GM19397 (cell line): ENCODE data around the gene INVS.

Experiments
- ATAC-seq: cut with Tn5 transposase; IDR thresholded peaks from one replicate; pipeline ENCODE4 v1.9.1; 2021; ENCODE audit warnings: mild to moderate bottlenecking, moderate library complexity; ENCODE audit not compliant: unreplicated experiment

INVS gene

DNA sequence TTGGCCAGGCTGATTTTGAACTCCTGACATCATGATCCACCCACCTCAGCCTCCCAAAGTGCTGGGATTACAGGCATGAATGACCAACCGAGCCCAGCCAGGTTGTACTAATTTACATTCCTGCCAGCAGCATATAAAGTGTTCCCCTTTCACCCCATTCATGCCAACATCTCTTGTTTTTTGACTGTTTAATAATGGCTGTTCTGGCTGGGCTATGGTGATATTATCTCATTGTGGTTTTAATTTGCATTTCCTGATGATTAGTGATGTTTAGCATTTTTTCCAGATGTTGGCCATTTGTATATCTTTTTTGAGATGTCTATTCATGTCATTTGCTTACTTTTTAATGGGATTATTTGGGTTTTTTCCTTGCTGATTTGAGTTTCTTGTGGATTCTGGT, 87.3 kb downstream of the INVS start:
- ATAC-seq = no peak

DNA sequence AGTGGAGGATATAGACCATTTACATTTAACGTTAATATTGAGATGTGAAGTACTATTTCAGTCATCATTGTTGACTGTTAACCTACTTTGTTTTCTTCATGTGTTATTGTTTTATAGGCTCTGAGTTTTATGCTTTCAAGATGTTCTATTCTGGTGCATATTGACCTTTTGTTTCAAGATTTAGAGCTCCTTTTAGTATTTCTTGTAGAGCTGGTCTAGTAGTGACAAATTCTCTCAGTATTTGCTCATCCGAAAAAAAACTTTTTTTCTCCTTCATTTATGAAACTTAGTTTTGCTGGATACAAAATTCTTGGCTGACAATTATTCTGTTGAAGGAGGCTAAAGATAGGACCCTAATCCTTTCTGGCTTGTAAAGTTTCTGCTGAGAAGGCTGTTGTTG, 91.3 kb downstream of the INVS start:
- ATAC-seq = no peak

DNA sequence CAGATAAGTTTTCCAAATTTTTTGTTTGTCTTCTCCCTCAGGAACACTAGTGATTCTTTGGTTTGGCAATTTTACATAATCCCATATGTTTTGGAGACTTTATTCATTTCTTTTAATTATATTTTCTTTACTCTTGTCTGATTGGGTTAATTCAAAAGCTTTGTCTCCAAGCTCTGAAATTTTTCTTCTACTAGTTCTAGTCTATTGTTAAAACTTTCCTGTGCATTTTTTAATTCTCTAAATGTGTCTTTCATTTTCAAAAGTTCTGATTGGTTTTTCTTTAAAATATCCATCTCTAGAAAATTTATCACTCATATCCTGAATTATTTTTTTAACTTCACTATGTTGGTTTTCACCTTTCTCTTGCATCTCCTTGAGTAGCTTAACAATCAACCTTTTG, 92.2 kb downstream of the INVS start:
- ATAC-seq = no peak

DNA sequence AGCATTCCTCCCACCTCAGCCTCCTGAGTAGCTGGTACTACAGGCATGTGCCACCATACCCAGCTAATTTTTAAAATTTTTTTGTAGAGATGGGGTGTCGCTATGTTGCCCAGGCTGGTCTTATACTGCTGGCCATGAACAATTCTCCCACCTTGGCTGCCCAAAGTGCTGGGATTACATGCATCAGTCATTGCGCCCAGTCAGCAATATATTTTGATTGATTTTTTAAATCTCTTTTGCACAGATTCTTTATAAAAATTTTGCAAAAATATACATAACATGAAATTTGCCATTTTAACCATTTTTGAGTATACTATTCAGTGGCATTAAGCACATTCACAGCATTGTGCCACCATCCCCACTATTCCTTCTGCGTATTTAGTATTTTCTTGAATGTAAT, 94.0 kb downstream of the INVS start:
- ATAC-seq = no peak

DNA sequence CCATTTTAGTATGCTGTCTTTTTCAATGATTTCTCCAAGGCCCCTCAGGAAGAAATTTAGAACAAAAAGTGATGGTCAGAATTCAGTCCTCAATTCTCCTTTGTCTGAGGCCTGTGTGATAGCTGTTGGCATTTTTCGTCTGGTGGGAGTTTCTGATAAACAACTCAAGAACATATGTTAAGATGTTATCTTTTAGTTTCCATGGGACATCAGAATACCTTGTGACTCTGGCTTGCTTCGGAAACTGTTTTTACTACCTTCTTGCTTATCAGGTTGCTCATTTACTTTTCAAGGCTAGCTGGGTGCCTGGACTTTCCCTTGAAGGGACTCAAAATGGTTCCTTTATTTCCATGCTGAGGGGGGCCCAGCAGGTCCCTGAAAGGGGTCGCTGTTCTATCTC, 97.2 kb downstream of the INVS start:
- no peak for ATAC-seq

DNA sequence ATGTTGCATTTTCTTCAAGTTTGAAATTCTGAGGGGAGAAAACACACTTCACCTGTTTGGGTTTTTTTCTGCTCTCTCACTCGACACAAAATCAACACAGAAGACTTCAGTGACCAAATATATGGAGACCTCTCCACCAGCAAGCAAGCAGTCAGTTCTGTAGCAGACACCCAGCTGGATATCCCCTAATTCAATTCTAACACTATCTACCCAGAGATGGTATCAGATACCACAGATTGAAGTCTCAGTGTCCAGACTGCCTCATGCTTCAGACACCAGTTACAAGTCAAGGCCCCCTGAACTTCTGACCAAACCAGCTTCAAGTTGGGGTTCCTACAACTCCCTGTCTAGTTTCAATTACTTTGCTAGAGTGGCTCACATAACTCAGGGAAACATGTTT, 97.8 kb downstream of the INVS start:
- no peak for ATAC-seq

DNA sequence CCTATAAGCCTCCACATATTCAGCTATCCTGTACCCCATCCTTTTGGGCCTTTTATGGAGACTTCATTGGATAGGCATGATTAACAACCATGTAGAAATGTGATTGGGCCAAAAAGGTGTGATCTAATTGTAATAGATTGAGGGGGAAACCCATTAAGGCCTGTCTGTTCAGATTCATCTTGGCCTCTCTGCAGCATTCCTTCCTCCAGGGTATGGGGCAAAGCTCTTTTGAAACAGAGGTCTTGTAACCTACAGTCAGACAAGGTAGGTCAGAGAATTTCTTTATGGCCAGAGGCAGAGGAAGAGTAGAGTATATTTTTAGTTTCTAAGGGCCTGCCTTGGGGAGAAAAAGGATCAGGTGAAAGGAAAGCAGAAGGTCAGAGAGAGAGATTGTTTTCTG, 98.5 kb downstream of the INVS start:
- ATAC-seq = no peak

DNA sequence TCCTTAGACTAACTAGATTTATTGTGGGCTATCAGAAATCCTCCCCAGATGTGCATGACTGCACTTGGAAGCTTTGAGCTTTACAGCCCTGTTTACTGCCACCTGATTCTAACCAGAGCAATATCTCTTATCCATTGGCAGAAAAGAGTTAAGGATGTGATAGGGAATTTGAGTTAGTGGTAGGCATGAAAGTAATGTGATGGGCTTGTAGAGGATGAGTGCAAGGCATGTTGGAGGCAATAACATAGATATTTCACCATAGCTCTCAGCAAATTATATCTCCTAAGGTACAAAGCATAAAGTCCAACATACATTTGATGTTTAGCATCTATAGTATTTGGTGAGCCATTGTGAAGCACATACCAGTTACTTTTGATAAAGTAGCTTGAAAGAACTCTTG, 103.8 kb downstream of the INVS start:
- ATAC-seq = no peak

DNA sequence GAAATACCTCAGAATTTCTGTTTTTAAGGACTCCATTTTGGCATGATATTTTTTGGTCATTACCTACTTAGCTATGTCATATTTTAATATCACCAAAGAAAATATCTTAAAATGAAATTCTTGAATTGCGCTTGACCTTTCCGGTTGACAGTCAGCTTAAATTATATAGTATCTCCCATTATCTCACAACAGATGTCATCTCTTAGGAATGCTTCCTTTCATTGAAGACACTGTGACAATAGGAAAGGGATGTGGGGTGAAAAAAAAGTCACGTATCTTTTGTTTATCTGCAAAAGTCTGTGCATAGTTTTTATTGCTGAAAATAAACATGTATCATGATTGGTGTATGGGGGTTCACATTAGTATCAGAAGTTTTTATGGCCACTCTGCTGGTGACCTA, 105.8 kb downstream of the INVS start:
- no peak for ATAC-seq

DNA sequence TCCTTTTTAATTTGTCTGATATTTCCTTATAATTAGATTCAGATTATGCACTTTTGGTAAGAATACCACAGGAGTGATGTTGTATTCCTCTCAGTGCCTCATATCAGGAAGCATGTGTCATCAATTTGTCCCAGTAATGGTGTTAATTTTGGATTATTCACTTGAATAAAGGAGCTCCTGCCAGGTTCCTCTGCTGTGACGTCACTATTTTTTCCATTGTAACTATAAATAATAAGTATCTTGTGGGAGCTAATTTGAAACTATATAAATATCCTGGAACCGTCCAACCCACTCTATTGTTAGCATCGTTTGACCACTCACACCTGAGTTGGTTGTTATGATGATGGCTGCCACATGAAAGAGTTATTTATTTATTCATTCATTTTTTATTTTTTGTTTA, 107.9 kb downstream of the INVS start:
- ATAC-seq = no peak

DNA sequence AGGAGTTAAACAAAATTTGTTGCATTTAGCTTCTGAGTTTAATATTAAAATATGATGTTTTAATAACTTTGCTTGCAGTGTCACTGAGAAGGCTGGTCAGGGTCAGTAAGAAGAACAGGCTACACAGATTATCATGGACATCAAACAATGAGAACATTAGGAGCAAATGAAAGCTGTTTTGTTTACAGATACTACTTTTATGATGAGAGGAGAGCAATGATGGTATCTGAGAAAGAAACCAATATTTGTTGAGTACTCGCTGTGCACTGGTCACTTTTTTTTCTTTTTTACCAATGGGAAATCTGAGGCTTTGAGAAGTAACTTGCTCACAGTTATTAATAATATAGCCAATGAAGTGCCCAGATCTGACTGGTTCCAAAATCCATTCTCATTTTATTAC, 109.6 kb downstream of the INVS start:
- ATAC-seq = no peak

DNA sequence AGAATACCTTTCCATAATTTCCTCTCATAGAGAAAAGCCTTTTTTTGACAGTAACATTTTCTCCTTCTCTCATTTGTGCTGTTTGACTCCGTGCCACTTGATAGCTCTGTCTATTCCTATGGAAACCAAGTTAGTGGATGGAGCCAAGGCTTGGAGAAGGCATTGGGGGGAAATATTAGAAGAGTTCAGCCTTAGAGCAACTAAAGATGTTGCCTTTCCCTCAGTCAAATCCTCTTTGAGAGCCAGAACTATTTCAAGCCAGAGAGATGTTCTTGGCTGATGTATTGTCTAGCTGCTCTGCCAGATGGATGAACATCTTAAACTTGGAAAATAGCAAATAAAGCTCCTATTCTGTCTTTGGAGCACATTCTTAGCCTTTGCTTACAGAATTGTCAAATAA, 112.4 kb downstream of the INVS start:
- no peak for ATAC-seq

DNA sequence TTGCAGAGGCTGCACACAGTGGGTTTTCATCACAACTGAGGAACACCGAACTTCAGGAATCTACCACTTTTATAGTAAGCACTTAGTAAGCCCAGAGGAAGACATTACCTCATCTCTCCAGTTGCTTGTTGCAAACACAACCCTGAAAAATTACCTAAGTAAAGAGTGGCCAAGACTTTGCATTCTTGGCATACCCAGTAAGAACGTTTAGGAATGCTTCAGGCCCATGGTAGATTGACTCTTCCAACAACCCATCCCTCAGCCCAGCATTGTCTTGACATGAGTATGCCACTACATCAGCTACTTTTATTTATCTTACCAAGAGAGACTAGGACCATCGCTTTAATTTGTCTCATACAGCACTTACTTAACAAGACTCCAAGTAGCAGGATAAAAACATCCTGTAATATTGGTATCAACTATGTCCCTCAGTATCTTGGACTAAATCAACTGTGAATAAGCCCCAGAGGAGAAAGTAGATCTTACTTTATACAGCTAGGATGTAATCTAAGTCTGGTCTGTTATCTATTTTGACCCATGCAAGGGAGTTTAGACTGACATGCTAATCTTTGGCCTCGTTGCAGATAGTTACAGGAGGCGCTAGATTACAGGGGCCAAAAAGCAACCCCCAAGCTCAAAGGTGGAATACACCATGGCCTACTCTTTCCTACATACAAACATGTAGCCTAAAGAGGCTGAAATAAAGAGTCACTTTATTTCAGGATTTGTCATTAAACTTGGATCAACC, 114.9 kb downstream of the INVS start:
- ATAC-seq = no peak

DNA sequence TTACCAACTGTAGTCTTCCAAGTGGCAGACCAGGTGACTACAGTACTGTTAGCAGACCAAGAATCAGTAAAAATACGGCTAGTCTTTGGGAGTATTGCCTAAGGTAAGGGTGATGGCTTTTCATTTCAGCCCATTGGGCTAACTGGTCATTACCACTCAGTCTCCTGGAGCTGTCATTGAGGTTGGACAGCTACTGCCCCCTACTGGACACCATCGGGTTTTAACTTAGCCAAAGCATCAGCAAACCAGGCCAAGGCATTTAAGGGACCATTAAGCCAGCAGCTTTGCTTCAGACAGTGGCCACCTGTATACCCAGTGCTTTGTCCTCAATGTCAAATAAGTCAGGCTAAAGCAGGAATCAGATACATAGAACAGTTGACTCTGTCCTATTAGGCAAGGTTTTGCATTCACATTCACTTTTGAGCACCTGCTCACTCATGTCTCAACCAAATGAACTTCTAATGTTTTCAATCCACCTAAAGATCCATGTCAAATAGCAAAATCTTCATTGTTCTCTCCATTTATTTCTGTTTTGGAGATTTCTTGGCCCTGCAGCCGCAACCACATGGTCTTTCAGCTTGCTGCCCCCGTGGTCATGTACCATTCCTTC, 117.2 kb downstream of the INVS start:
- ATAC-seq = peak; percentile 66

DNA sequence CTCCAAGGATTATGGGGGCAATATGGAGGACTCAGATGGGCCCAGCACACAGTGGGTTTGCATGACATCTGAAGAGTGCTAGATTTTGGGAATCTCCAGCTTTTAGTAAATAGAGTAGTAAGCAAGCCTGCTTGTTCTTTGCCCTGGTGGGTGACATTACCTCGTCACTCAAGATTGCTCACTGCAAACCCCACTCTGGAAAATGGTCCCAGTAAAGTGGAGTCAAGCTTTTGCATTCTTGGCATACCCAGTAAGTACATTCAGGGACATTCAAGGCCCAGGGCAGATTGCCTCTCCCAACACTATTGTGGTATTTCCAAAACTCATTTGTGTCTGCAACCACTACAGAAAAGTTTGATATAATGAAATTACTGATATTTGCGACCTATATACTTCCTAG, 118.5 kb downstream of the INVS start:
- ATAC-seq = no peak

DNA sequence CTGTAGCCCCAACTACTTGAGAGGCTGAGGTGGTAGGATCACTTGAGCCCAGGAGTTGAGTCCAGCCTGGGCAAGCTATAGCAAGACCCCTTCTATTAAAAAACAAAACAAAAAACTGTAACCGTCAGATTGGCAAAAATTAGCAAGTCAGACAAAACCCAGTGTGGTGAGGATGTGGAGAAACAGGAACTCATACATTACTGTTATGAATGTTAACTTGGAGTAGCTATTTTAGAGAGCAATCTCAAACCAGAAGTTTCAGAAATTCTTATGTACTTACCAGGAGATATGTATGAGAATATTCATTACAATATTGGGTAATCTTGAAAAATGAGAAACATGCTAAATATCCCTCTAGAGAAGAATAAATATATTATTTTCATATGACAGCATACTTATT, 120.3 kb downstream of the INVS start:
- no peak for ATAC-seq

DNA sequence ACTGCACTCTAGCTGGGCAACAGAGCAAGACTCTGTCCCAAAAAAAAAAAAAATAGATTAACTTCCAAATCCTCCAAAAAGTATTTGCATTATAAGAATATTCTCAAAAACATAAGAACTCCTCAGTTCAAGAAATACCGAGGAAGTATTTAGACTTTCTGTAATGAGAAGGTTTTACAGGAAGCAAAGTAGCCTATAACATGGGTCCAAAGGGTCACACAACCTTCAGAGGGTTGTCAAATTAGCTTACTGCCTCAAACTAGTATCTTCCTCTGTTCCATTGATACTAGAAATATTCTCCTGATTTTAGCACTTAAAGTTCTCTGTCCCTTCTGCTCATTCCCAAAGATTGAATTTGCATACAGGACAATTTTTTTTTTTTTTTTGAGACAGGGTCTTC, 121.9 kb downstream of the INVS start:
- no peak for ATAC-seq

DNA sequence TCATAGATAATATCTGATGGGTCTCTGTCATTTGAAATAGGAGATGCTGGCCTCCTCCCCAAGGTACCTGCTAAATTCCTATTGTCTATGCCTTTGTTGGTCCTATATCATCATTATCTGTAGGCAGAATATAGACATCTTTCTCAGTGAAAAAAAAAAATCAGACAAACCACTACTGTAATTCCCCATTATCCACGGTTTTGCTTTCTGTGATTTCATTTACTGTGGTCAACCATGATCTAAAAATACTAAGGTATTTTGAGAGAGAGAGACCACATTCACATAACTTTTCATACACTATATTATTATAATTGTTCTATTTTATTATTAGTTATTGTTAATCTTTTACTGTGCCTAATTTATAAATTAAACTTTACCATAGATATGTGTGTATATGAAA, 122.5 kb downstream of the INVS start:
- ATAC-seq = no peak

DNA sequence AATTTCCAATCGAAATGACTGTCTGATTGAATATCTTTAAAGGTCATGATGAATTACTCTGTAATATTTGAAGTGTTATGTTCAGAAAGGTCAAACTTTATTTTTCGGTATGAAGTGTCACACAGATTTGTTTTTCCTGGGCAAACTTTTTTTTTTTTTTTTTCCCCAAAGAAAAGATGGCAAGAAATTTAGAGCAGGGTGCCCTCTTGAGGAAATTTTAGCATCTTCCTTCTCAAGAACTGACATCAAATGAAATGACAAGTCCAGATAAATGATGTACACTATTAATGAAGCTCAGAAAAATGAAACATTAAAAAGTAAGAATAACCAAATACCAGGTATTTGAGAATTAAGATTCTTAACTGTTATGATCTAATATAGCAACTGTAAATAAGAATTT, 123.6 kb downstream of the INVS start:
- ATAC-seq = no peak

DNA sequence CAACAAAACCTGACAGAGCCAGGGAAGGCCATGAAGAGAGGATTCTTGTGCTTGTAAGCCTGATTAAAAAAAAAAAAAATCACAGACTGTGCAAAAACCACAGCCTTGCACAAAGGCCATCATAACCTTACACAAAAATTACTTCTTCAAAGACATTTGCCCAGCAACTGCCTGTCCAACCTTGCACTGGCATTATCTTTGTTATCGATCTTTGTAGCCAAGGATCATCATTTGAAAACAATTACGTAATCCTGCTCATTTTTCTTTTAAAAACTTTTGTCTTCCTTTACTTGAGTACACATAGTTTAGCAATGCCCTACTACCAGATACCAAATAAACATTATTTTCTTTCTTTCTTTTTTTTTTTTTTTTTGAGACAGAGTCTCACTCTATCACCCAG, 128.6 kb downstream of the INVS start:
- ATAC-seq = no peak

DNA sequence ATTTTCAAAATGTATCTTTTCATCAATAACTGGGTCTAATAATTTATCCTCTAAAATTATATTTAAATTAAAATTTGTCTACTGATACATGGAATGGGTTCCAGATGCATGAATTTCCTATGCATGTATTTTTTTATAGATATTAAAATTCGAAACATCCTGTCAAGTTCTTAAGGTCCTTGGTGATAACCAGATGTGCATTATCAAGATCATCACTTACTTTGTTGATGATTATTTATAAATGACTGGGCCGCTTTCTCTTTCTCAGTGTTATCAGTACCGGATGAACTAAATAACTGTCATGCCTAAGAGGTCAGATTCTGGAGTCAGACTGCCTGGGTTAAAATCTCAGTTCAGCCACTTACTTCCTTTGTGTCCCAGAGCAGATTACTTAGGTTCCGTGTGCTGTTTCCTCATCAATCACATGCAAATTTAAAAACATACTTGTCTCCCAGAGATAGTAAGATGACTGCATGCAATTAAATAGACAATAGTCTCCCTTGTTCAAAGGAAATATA, 129.4 kb downstream of the INVS start:
- ATAC-seq = no peak

DNA sequence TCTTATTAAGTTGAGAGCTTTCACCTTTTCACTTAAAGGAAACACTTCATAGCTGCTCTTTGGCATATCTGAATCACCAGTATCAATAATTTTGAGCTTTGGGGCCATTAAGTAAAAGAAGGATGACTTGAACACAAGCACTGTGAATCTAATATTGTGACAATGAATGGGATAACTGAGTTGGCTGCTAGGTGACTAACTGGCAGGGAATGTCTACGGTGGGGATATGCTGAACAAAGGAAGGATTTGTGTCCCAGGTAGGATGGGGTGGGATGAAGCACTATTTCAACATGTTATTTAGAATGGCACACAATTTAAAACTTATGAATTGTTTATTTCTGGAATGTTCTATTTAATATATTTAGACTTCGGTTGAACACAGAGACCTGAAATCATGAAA, 130.1 kb downstream of the INVS start:
- ATAC-seq = no peak

DNA sequence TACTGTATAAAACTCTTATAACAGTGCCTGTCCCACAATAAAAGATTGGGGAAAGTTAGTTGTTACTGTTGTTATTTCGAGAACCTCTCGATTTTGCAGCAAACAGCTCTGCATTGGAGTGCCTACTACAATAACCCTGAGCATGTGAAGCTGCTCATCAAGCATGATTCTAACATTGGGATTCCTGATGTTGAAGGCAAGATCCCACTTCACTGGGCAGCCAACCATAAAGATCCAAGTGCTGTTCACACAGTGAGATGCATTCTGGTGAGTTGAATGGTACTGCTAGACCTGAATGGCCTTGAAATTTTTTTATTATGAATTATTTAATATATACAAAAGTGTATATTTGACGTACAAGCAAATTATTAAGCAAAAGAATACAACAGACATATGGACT, 130.5 kb downstream of the INVS start:
- no peak for ATAC-seq
